ENCODE results near the gene SNX14. TPM values are rescaled to one million over a fixed set of nuclear protein-coding genes. Genes with fewer than 3 reads are reported as not detected.

The SNX14 gene
- polyA plus RNA-seq, 1 of the 3 experiments (the other 2 are of a cell fraction) = 40.4 TPM

GRCh38 chr6:85592033-85592432 is 1.6 kb downstream of the SNX14 start:
- ChIA-PET CTCF (interaction anchor here (1.0 to 3.5 kb wide), 3 partner anchors 48 to 86 kb away, joined by 3 to 13 read pairs (median 4); no protein-coding TSS in a partner anchor), POLR2A (no interaction called here)
- no peak for DNase-seq
- Histone ChIP-seq H4K20me1 (ENCODE audit: insufficient read depth) (peaks cover 7% of the 10 kb centered on the region; the same call in 1 of the 2 replicates), H3K36me3 (replicated peaks in 1 of 2; ENCODE audit: control insufficient read depth in 1 of 2, insufficient read depth in 2 of 2, low read length in 1 of 2) (peaks cover 0 to 14% of the 10 kb centered on the region in 2 experiments), H3K4me1 (ENCODE audit: control insufficient read depth in 1 of 2, insufficient read depth in 2 of 2, low read depth in 1 of 2, low read length in 1 of 2) (peaks cover 0 to 6% of the 10 kb centered on the region in 2 experiments; a peak in 2 of 4 replicates), H3K79me2 (ENCODE audit: insufficient read depth) (peaks cover 60% of the 10 kb centered on the region), H3K4me2 (peak overlapping the region; percentile 90), H3K9ac (no peak overlapping the region; the same call in 1 of the 2 replicates), H3K9me2 (no peaks in the 10 kb centered on the region), H3K27me3 (ENCODE audit: insufficient read depth) (no peaks in the 10 kb centered on the region), H3K4me3 (ENCODE audit: low read depth in 2 of 2, low read length in 1 of 2) (peak overlapping the region; percentile 88 to 92; a peak in 3 of 4 replicates), H3K27ac (ENCODE audit: low read depth in 2 of 2, low read length in 1 of 2) (no peak overlapping the region; a peak in 1 of 4 replicates), H3F3A (replicated peaks; ENCODE audit: insufficient read depth) (peaks cover 42% of the 10 kb centered on the region), H2AFZ (ENCODE audit: low read depth) (no peak overlapping the region), H3K9me3 (no peaks in the 10 kb centered on the region)
- TF ChIP-seq TAF1 (IDR thresholded peaks at IDR 0.05; ENCODE audit: borderline replicate concordance, low read depth, low read length) = no peak
- no peak for TF ChIP-seq YY1 (IDR thresholded peaks at IDR 0.05; ENCODE audit: low read depth)
- TF ChIP-seq USF1 (IDR thresholded peaks at IDR 0.05; ENCODE audit: borderline replicate concordance, low read depth) = no peak
- no peak for TF ChIP-seq NFIC (IDR thresholded peaks at IDR 0.05; ENCODE audit: borderline replicate concordance)
- TF ChIP-seq GABPA (IDR thresholded peaks at IDR 0.05; ENCODE audit: low read depth) = no peak
- no peak for TF ChIP-seq GATA2 (CRISPR knock-in tag; IDR thresholded peaks at IDR 0.05)
- TF ChIP-seq CTCF (IDR thresholded peaks at IDR 0.05) = no peak
- TF ChIP-seq TEAD4 (IDR thresholded peaks at IDR 0.05; ENCODE audit: borderline replicate concordance, insufficient read depth) = no peak
- TF ChIP-seq RCOR1 (IDR thresholded peaks at IDR 0.05; ENCODE audit: low read length) = no peak
- TF ChIP-seq EZH2phosphoT487 (IDR thresholded peaks at IDR 0.05; ENCODE audit: borderline replicate concordance, low read depth) = no peak
- TF ChIP-seq MEF2A (IDR thresholded peaks at IDR 0.05; ENCODE audit: borderline replicate concordance, low read depth) = no peak
- no peak for TF ChIP-seq RAD21 (IDR thresholded peaks at IDR 0.05; ENCODE audit: low read length)
- no peak for TF ChIP-seq NRF1 (IDR thresholded peaks at IDR 0.05; ENCODE audit: low read depth, low read length)
- TF ChIP-seq EP300 (IDR thresholded peaks at IDR 0.05; ENCODE audit: borderline replicate concordance in 1 of 2, low read depth in 1 of 2, low read length in 1 of 2) = no peak
- no peak for TF ChIP-seq SMC3 (IDR thresholded peaks at IDR 0.05; ENCODE audit: low read depth, low read length)
- 92% methylated on average over 1 of the region's 1 CpG for WGBS (ENCODE audit: low lambda C conversion rate)

- Histone ChIP-seq H2AFZ (ENCODE audit: low read depth) (no peak overlapping the region), H3K36me3 (replicated peaks in 1 of 2; ENCODE audit: control insufficient read depth in 1 of 2, insufficient read depth in 2 of 2, low read length in 1 of 2) (peaks cover 0 to 14% of the 10 kb centered on the region in 2 experiments), H3K4me1 (ENCODE audit: control insufficient read depth in 1 of 2, insufficient read depth in 2 of 2, low read depth in 1 of 2, low read length in 1 of 2) (peaks cover 0 to 6% of the 10 kb centered on the region in 2 experiments; a peak in 2 of 4 replicates), H4K20me1 (ENCODE audit: insufficient read depth) (peaks cover 13% of the 10 kb centered on the region; the same call in 1 of the 2 replicates), H3K4me3 (ENCODE audit: low read depth in 2 of 2, low read length in 1 of 2) (peak overlapping the region in 1 of 2 experiments; percentile 25; a peak in 1 of 4 replicates), H3K27me3 (ENCODE audit: insufficient read depth) (no peaks in the 10 kb centered on the region), H3K9me2 (no peaks in the 10 kb centered on the region), H3K9ac (no peak overlapping the region), H3K79me2 (ENCODE audit: insufficient read depth) (peaks cover 67% of the 10 kb centered on the region), H3F3A (replicated peaks; ENCODE audit: insufficient read depth) (peaks cover 34% of the 10 kb centered on the region), H3K9me3 (no peaks in the 10 kb centered on the region), H3K27ac (ENCODE audit: low read depth in 2 of 2, low read length in 1 of 2) (no peak overlapping the region), H3K4me2 (peak overlapping the region; percentile 90; the same call in 1 of the 2 replicates)
- WGBS (ENCODE audit: low lambda C conversion rate) = 93% methylated on average over 1 of the region's 1 CpG
- POLR2A ChIA-PET = no interaction called here
- CTCF ChIA-PET = interaction anchor here (1.0 to 3.5 kb wide), 3 partner anchors 47 to 87 kb away, joined by 3 to 13 read pairs (median 4); no protein-coding TSS in a partner anchor
- no peak for TF ChIP-seq FOSL2 (IDR thresholded peaks at IDR 0.05; ENCODE audit: borderline replicate concordance, low read depth)
- TF ChIP-seq FOXJ3 (CRISPR knock-in tag; IDR thresholded peaks at IDR 0.05) = no peak
- TF ChIP-seq NRF1 (IDR thresholded peaks at IDR 0.05; ENCODE audit: low read depth, low read length) = no peak
- no peak for DNase-seq
Measured at GRCh38 chr6:85591207-85591606, 2.5 kb downstream of the SNX14 start.

Measured in SK-N-SH (cell line).